ENCODE measurements around the gene GMFB. TPM values are rescaled to one million over a fixed set of nuclear protein-coding genes. Genes with fewer than 3 reads are reported as not detected.

The GMFB gene
- polyA plus RNA-seq, 1 donor from 2014 or later, result 208 TPM

DNA sequence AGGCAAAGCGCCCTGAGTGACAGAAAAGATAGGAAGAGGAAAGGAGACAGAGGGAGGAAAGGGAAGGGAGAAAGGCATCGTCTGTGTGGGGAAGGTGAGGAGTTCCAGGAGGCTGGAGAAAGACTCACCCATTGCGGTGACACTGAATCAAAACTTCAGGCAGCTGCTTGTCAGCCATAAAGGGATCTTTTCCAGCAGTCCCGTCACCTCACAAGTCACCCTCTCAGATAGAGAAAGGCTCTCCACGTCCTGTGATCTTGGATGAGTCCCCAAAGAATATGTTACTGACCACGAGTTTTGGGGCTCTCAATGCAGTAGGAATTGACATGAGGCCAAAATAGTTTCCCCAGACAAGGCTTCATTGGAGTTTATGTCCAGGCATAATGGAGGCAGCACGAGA, 9.8 kb upstream of the GMFB start (continued):
- TF ChIP-seq EZH2 (IDR thresholded peaks at IDR 0.05; ENCODE audit: borderline replicate concordance, insufficient read depth, low read length, poor library complexity, severe bottlenecking) (no peak), MXI1 (conservative IDR thresholded peaks at IDR 0.05; ENCODE audit: poor library complexity, severe bottlenecking) (no peak)

DNA sequence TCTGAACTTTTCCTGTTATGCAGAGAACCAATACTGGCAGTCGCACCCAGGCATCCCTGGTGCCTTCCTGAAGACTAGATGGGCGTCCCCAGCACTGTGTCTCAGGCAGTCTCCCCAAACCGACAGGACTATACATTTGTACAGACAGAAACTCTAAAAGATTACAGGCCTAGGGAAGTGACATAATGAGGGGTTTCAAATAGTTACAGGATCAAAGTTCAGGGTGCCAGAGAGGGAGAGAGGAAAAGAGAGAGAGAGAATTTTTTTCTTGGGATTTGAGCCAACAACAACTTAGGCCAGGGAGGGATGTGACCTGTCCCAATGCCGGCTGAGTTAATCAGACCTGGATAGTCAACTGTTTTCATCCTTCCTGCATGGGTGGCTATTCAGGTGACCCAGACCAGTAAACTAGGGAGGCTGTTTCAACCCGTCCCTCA, 9.3 kb upstream of the GMFB start:
- no peaks in the 10 kb centered on the region for H3K79me2 ChIP-seq (replicated peaks; ENCODE audit: insufficient read depth, low read length)
- H3K9me2 ChIP-seq (ENCODE audit: insufficient read depth, low read length), result no peaks in the 10 kb centered on the region
- no peaks in the 10 kb centered on the region for H3K36me3 ChIP-seq (ENCODE audit: insufficient read depth, low read length)
- no peak overlapping the region for H3K4me2 ChIP-seq (ENCODE audit: low read length)
- no peaks in the 10 kb centered on the region for H3K9me3 ChIP-seq (ENCODE audit: low read length)
- H4K20me1 ChIP-seq (ENCODE audit: insufficient read depth), result no peaks in the 10 kb centered on the region
- no peaks in the 10 kb centered on the region for H3K27me3 ChIP-seq (ENCODE audit: insufficient read depth, low read depth, low read length)
- no peak overlapping the region for H3K4me3 ChIP-seq (ENCODE audit: low read length)
- H3F3A ChIP-seq (ENCODE audit: insufficient read depth, low read length, poor library complexity, severe bottlenecking), result no peaks in the 10 kb centered on the region
- H2AFZ ChIP-seq (ENCODE audit: low read depth, low read length), result no peak overlapping the region
- no peak overlapping the region for H3K27ac ChIP-seq (ENCODE audit: low read length)
- TF ChIP-seq POLR2AphosphoS5 (IDR thresholded peaks at IDR 0.05), result no peak
- TF ChIP-seq MXI1 (conservative IDR thresholded peaks at IDR 0.05; ENCODE audit: poor library complexity, severe bottlenecking), result no peak
- TF ChIP-seq, protein P1, sequence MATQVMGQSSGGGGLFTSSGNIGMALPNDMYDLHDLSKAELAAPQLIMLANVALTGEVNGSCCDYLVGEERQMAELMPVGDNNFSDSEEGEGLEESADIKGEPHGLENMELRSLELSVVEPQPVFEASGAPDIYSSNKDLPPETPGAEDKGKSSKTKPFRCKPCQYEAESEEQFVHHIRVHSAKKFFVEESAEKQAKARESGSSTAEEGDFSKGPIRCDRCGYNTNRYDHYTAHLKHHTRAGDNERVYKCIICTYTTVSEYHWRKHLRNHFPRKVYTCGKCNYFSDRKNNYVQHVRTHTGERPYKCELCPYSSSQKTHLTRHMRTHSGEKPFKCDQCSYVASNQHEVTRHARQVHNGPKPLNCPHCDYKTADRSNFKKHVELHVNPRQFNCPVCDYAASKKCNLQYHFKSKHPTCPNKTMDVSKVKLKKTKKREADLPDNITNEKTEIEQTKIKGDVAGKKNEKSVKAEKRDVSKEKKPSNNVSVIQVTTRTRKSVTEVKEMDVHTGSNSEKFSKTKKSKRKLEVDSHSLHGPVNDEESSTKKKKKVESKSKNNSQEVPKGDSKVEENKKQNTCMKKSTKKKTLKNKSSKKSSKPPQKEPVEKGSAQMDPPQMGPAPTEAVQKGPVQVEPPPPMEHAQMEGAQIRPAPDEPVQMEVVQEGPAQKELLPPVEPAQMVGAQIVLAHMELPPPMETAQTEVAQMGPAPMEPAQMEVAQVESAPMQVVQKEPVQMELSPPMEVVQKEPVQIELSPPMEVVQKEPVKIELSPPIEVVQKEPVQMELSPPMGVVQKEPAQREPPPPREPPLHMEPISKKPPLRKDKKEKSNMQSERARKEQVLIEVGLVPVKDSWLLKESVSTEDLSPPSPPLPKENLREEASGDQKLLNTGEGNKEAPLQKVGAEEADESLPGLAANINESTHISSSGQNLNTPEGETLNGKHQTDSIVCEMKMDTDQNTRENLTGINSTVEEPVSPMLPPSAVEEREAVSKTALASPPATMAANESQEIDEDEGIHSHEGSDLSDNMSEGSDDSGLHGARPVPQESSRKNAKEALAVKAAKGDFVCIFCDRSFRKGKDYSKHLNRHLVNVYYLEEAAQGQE (IDR thresholded peaks at IDR 0.05; ENCODE audit: borderline replicate concordance), result no peak
- no peak for TF ChIP-seq SMC3 (conservative IDR thresholded peaks at IDR 0.05; ENCODE audit: poor library complexity)
- TF ChIP-seq, protein P2, sequence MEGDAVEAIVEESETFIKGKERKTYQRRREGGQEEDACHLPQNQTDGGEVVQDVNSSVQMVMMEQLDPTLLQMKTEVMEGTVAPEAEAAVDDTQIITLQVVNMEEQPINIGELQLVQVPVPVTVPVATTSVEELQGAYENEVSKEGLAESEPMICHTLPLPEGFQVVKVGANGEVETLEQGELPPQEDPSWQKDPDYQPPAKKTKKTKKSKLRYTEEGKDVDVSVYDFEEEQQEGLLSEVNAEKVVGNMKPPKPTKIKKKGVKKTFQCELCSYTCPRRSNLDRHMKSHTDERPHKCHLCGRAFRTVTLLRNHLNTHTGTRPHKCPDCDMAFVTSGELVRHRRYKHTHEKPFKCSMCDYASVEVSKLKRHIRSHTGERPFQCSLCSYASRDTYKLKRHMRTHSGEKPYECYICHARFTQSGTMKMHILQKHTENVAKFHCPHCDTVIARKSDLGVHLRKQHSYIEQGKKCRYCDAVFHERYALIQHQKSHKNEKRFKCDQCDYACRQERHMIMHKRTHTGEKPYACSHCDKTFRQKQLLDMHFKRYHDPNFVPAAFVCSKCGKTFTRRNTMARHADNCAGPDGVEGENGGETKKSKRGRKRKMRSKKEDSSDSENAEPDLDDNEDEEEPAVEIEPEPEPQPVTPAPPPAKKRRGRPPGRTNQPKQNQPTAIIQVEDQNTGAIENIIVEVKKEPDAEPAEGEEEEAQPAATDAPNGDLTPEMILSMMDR (IDR thresholded peaks at IDR 0.05; ENCODE audit: poor library complexity, severe bottlenecking), result no peak
- H3K9ac ChIP-seq (ENCODE audit: low read length), result no peak overlapping the region

DNA sequence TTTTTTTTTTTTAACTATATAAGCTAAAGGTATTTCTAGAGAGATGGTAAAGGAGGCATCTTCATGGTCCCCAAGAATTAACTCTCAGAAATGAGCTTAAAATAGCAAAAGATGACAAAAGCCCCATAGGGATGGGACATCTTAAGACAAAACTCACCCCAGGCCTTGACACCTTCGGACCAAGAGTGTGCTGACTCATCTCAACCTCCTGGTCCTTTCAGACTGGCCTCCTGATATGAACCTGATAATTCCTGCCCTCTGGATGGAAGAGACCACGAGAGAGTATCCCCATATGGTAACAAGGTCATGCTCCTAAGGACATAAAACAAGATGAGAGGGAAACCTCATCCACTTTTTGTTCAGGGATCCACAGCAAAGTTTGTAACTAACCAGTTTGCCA, 8.4 kb upstream of the GMFB start:
- no peak overlapping the region for H3K4me3 ChIP-seq (ENCODE audit: low read length)
- no peaks in the 10 kb centered on the region for H3K9me2 ChIP-seq (ENCODE audit: insufficient read depth, low read length)
- H3K27me3 ChIP-seq (ENCODE audit: insufficient read depth, low read depth, low read length), result no peaks in the 10 kb centered on the region
- H3K9me3 ChIP-seq (ENCODE audit: low read length), result no peaks in the 10 kb centered on the region
- no peak overlapping the region for H2AFZ ChIP-seq (ENCODE audit: low read depth, low read length)
- H4K20me1 ChIP-seq (ENCODE audit: insufficient read depth), result no peaks in the 10 kb centered on the region
- no peak overlapping the region for H3K9ac ChIP-seq (ENCODE audit: low read length)
- H3K27ac ChIP-seq (ENCODE audit: low read length), result no peak overlapping the region
- no peaks in the 10 kb centered on the region for H3K79me2 ChIP-seq (replicated peaks; ENCODE audit: insufficient read depth, low read length)
- no peaks in the 10 kb centered on the region for H3F3A ChIP-seq (ENCODE audit: insufficient read depth, low read length, poor library complexity, severe bottlenecking)
- no peak overlapping the region for H3K4me2 ChIP-seq (ENCODE audit: low read length)
- no peaks in the 10 kb centered on the region for H3K36me3 ChIP-seq (ENCODE audit: insufficient read depth, low read length)
- TF ChIP-seq MXI1 (conservative IDR thresholded peaks at IDR 0.05; ENCODE audit: poor library complexity, severe bottlenecking), result no peak
- TF ChIP-seq TAF1 (IDR thresholded peaks at IDR 0.05; ENCODE audit: low read depth), result no peak
- TF ChIP-seq, protein P1 (IDR thresholded peaks at IDR 0.05; ENCODE audit: borderline replicate concordance), result no peak
- TF ChIP-seq, protein P2 (IDR thresholded peaks at IDR 0.05; ENCODE audit: poor library complexity, severe bottlenecking), result no peak
- no peak for TF ChIP-seq RAD21 (conservative IDR thresholded peaks at IDR 0.05)
- no peak for TF ChIP-seq POLR2AphosphoS5 (IDR thresholded peaks at IDR 0.05)
- TF ChIP-seq EP300 (conservative IDR thresholded peaks at IDR 0.05; ENCODE audit: poor library complexity, severe bottlenecking), result no peak
- no peak for TF ChIP-seq EZH2 (IDR thresholded peaks at IDR 0.05; ENCODE audit: borderline replicate concordance, insufficient read depth, low read length, poor library complexity, severe bottlenecking)
- no peak for TF ChIP-seq SMC3 (conservative IDR thresholded peaks at IDR 0.05; ENCODE audit: poor library complexity)

Measured in neural cell (in vitro differentiated cells).